GM21717 (cell line): ENCODE data around the gene YIF1B.

Experiments used
- ATAC-seq: cut with Tn5 transposase; IDR thresholded peaks from one replicate; pipeline ENCODE4 v1.9.1; 2021; ENCODE audit warnings: mild to moderate bottlenecking, moderate library complexity; ENCODE audit not compliant: unreplicated experiment

The YIF1B gene

GRCh38 chr19:38335949-38336637 is 20.3 kb upstream of the YIF1B start:
- ATAC-seq: peak; percentile 68

DNA sequence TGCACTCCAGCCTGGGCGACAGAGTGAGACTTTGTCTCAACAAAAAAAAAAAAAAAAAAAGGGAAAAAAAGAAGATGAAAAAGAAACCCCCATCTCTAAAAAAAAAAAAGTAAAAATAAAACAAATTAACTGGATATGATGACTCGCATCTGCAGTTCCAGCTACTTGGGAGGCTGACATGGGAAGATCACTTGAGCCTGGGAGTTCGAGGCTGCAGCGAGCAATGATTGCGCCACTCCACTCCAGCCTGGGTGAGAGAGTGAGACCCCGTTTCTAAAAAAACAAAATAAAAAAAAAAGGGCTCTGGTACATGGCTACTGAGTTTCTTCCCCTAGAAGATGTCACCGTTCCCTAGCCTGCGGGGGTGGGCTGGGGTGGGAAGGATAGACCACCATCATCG is 17.5 kb upstream of the YIF1B start:
- ATAC-seq: no peak

GRCh38 chr19:38331728-38332127 is 16.0 kb upstream of the YIF1B start:
- no peak for ATAC-seq

GRCh38 chr19:38329651-38330050 is 13.9 kb upstream of the YIF1B start:
- no peak for ATAC-seq

- ATAC-seq: no peak
These were observed 10.8 kb upstream of the YIF1B start for GRCh38 chr19:38326591-38326990.

DNA sequence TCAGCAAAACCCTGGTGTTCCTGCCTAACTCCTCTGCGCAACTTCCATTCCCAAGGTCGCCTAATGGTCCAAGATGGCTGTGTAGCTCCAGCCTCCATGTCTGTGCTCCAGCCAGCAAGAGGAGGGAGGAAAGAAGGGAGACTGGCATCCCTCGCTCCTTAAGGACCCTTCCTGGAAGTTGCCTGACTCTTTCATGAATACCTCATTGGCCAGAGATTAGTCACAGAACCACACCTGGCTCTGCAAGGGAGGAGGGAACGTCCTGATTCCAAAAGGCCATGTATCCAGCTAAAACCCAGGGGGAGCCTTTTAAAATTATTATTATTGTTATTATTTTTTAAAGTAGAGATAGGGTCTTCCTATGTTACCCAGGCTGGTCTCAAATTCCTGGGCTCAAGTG is 8.7 kb upstream of the YIF1B start:
- ATAC-seq: no peak

DNA sequence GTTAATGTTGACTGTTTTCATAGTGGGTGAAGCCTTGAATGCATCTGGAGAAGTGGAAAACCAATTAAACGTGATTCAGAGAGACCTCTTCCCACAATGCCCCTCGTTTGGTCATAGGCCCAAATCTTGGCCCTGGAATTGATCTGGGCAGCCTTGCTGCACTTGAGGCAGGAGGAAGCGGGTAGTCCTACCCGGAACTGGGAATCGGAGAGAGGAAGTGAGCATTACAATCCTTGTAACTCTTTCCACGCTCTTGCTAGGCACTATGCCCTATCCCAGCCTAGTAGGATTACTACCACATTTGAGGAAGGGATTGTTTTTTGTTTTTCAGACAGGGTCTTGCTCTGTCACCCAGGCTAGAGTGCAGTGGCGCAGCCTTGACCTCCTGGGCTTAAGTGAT is 7.5 kb upstream of the YIF1B start:
- no peak for ATAC-seq

- ATAC-seq: no peak
These were observed 6.0 kb upstream of the YIF1B start for GRCh38 chr19:38321646-38322196.

DNA sequence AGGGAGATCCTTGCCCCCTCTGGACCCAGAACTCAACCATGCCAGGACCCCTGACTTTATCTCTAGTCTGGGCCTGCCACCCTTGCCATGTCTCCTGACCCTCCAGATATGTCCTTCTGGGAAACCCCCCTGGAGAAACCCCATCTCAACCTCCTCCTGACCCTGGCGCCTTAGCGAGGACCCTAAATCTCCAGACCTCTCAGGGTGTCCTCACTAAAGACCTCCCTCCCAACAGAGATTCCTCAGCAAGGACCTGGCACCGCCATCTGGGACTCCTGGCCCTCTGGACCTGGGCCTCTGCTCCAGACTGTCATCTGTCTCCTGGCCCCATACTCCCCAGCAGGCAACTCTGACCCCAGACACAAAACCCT is 5.2 kb upstream of the YIF1B start:
- ATAC-seq: no peak

DNA sequence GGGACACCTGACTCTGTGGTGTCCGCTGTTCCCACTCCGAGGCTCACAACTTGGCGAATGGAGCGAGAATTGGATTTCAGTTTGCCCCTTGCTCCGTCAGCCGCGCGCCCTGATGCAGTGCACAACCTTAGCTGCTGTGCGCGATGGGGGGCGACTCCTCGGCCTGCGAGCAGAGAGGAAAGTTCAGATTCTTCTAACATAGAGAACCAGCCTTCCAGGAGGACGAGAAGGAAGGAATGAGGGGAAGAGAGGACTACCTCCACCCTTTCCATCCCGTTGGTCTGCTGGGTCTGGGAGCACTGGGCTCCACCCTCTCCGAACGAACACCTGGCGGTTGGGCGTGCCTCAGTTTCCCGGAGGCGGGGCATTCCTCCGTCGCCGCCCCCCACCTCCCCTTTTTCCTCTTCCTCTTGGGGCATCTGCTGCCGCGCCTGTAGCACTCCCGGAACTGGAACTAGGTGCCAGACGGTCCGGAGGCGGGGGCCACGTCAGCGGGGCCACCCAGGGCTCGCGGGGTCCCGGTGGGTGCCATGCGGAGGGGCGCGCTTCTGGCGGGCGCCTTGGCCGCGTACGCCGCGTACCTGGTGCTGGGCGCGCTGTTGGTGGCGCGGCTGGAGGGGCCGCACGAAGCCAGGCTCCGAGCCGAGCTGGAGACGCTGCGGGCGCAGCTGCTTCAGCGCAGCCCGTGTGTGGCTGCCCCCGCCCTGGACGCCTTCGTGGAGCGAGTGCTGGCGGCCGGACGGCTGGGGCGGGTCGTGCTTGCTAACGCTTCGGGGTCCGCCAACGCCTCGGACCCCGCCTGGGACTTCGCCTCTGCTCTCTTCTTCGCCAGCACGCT is 3.9 kb upstream of the YIF1B start, which contains the start of gene KCNK6:
Gene KCNK6 (plus strand): TSS at position 425 of the 838 bp plus-strand sequence. CDS start 106 bp downstream, at position 531.
- no peak for ATAC-seq

GRCh38 chr19:38318660-38319059 is 2.9 kb upstream of the YIF1B start:
- ATAC-seq: no peak

GRCh38 chr19:38317104-38317612 is 1.4 kb upstream of the YIF1B start:
- no peak for ATAC-seq

- ATAC-seq: no peak
These were observed 825 bp upstream of the YIF1B start for GRCh38 chr19:38316477-38317067.

GRCh38 chr19:38310986-38311385 is 4.8 kb downstream of the YIF1B start:
- no peak for ATAC-seq

DNA sequence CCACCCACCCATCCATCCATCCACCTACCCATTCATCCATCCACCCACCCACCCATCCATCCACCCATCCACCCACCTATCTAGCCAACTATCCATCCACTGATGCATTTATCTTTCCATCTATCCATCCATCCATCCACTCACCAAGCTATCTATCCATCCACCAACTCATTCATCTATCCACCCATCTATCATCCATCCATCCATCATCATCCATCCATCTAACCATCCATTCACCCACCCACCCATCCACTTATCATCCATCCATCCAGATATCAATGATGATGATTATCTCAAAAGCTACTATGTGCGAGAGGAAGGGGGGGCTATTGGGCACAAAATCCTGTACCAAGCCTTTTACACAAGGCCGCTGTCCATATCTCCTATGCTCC is 5.5 kb downstream of the YIF1B start:
- no peak for ATAC-seq

- no peak for ATAC-seq
These were observed 6.0 kb downstream of the YIF1B start for GRCh38 chr19:38309615-38310278.

- no peak for ATAC-seq
These were observed 6.7 kb downstream of the YIF1B start for GRCh38 chr19:38308926-38309614.

GRCh38 chr19:38308006-38308766 is 7.6 kb downstream of the YIF1B start:
- no peak for ATAC-seq

GRCh38 chr19:38307597-38307996 is 8.2 kb downstream of the YIF1B start:
- ATAC-seq: no peak

DNA sequence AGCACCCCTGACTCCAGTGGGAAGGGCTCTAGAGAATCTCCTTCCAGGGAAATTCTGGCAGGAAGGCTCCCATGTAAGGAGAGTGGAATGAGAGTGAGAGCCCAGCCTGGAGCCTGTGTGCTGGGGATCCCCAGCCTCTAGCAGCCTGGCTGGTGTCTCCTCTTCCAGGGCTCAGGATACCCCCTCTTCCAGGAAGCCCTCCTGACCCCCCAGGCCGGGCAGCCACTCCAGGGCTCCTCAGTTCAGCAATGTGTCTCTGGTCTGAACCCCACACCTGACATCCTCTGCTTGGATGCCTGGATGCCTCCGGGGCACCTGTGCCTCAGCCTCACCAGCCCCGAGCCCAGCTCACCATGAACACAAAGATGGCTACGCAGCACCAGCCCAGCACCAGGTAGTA is 8.7 kb downstream of the YIF1B start:
- no peak for ATAC-seq
